Mesodermal cell (in vitro differentiated cells): ENCODE measurements around the gene NUDT4.

Experiments
- H3K27ac ChIP-seq: 2 replicates; pipeline ENCODE4 v1.7.0; 2013; ENCODE audit warnings: mild to moderate bottlenecking, low read depth, low read length, moderate library complexity; ENCODE audit not compliant: severe bottlenecking
- H3K36me3 ChIP-seq: 2 replicates; pipeline ENCODE4 v1.7.1; 2013; ENCODE audit warnings: mild to moderate bottlenecking, low read length, moderate library complexity; ENCODE audit not compliant: control insufficient read depth, insufficient read depth
- H3K4me1 ChIP-seq: one replicate; pipeline ENCODE4 v1.7.1; 2013; ENCODE audit warnings: mild to moderate bottlenecking, low read length; ENCODE audit not compliant: insufficient read depth, control insufficient read depth, poor library complexity, severe bottlenecking
- H3K4me3 ChIP-seq: 2 replicates; pipeline ENCODE4 v1.7.0; 2013; ENCODE audit warnings: low read length, control low read depth, mild to moderate bottlenecking; ENCODE audit not compliant: insufficient read depth, poor library complexity, severe bottlenecking; ENCODE audit errors: extremely low read depth
- H3K9me3 ChIP-seq: 2 replicates; pipeline ENCODE4 v1.7.1; 2013; ENCODE audit warnings: mild to moderate bottlenecking, low read length, moderate library complexity; ENCODE audit not compliant: control insufficient read depth
- WGBS, 2 experiments: methylation state at CpG; one replicate each; pipeline ENCODE4 v1.1.5; 2013; ENCODE audit warnings: missing lambda C conversion rate in 2 of 2; ENCODE audit not compliant: insufficient coverage in 2 of 2; 5-methylcytosine and 5-hydroxymethylcytosine counted together

NUDT4 gene

DNA sequence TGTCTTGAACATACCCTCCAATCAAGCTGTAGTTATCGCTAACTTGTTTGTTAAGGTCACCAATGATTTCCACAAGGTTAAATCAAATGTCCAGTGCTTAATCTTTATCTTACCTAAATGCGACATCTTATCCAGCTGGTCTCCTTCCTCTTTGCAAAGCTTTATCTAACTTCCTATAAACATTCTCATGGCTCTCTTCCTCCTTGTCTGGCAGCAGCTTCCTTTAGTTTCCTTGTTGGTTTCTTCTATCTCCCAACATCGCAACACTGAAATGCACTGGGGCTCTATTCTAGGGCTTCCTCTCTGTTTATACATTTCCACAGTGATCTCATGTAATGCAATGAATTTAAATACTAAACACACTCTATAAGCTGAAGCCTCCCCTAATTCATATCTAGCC lies 35.3 kb downstream of the NUDT4 start:
- no peaks in the 10 kb centered on the region for H3K9me3 ChIP-seq
- H3K36me3 ChIP-seq = peaks cover 22% of the 10 kb centered on the region
- H3K4me3 ChIP-seq = no peak overlapping the region
- WGBS, 2 experiments = 89 to 90% methylated on average over 3 of the region's 3 CpGs
- H3K4me1 ChIP-seq = peaks cover 4% of the 10 kb centered on the region
- peak overlapping the region; percentile 18 for H3K27ac ChIP-seq

GRCh38 chr12:93415723-93416464 lies 38.2 kb downstream of the NUDT4 start:
- Histone ChIP-seq H3K4me3 (no peak overlapping the region), H3K27ac (no peak overlapping the region), H3K36me3 (peaks cover 11% of the 10 kb centered on the region), H3K4me1 (peaks cover 4% of the 10 kb centered on the region), H3K9me3 (no peaks in the 10 kb centered on the region)
- 100% methylated on average over 1 of the region's 3 CpGs for WGBS, 2 experiments

- Histone ChIP-seq H3K9me3 (no peaks in the 10 kb centered on the region), H3K4me3 (no peak overlapping the region), H3K36me3 (peaks cover 8% of the 10 kb centered on the region), H3K4me1 (peaks cover 5% of the 10 kb centered on the region), H3K27ac (no peak overlapping the region)
- 89 to 100% methylated on average over 3 of the region's 4 CpGs for WGBS, 2 experiments
These were observed 40.3 kb downstream of the NUDT4 start for GRCh38 chr12:93417967-93418480.

DNA sequence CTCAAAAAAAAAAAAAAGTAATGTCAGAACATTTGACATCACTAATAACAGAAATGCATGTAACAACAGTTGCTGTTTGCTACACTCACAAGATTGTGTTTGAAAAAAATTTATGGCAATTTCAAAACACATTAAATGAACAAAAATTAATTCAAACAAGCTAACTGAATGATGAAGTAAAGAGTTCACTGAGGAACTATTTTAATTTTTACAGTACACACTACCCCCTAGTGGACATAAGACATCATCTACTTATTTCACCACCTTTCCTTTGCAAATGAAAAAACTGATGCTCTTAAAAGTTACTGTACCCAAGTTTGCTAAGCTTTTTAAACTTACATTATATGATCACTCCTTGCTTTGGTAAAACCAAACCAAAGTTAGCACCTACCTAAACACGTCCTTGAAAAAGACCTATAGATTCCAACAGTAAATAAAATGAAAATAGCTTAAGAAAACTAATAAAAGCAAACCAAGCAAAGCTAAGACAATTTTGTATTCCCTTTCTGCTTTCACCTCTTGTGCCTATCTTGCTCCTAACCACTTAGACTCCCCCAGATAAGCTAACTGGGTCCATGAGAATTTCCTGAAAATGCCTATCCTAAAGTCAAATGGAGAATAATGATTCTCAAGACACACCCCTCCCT lies 41.8 kb downstream of the NUDT4 start:
- H3K9me3 ChIP-seq = no peaks in the 10 kb centered on the region
- WGBS, 2 experiments = 20% methylated on average over 1 of the region's 1 CpG; no CpG with 5 or more reads in 1 of the 2 experiments
- peaks cover 17% of the 10 kb centered on the region for H3K4me1 ChIP-seq
- peaks cover 3% of the 10 kb centered on the region for H3K36me3 ChIP-seq
- no peak overlapping the region for H3K27ac ChIP-seq
- H3K4me3 ChIP-seq = no peak overlapping the region

- Histone ChIP-seq H3K4me3 (no peak overlapping the region), H3K9me3 (no peaks in the 10 kb centered on the region), H3K36me3 (no peaks in the 10 kb centered on the region), H3K27ac (no peak overlapping the region), H3K4me1 (peaks cover 33% of the 10 kb centered on the region)
- no CpG with 5 or more reads among the region's 2 CpGs for WGBS, 2 experiments
These were observed 44.3 kb downstream of the NUDT4 start for GRCh38 chr12:93422050-93422449.

- WGBS, 2 experiments = 93 to 96% methylated on average over 2 to 4 of the region's 8 CpGs
- Histone ChIP-seq H3K4me1 (peaks cover 33% of the 10 kb centered on the region), H3K36me3 (no peaks in the 10 kb centered on the region), H3K27ac (peak overlapping the region; percentile 23), H3K9me3 (no peaks in the 10 kb centered on the region), H3K4me3 (no peak overlapping the region)
These were observed 48.1 kb downstream of the NUDT4 start for GRCh38 chr12:93425736-93426411.

DNA sequence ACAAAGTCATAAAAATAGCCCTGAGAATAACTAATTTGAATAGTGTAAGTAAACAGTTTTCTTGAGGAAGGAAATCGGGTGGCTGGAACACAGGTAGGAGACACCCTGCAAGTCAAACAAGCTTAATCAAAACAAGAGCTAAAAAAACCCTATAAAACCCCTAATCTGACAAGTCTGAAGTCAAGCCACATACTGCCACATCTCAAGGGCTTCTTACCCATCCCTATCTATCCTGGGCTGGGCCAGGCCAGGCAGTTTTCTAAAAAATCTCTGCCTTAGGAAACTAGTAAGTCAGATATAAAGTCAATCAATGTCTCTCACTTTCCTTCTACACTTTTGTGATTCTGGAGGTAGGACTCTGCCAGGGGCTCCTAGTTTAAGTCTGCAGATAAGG lies 48.7 kb downstream of the NUDT4 start:
- no CpG with 5 or more reads among the region's 1 CpG for WGBS, 2 experiments
- H3K36me3 ChIP-seq = no peaks in the 10 kb centered on the region
- peaks cover 33% of the 10 kb centered on the region for H3K4me1 ChIP-seq
- H3K27ac ChIP-seq = no peak overlapping the region
- H3K4me3 ChIP-seq = no peak overlapping the region
- no peaks in the 10 kb centered on the region for H3K9me3 ChIP-seq

DNA sequence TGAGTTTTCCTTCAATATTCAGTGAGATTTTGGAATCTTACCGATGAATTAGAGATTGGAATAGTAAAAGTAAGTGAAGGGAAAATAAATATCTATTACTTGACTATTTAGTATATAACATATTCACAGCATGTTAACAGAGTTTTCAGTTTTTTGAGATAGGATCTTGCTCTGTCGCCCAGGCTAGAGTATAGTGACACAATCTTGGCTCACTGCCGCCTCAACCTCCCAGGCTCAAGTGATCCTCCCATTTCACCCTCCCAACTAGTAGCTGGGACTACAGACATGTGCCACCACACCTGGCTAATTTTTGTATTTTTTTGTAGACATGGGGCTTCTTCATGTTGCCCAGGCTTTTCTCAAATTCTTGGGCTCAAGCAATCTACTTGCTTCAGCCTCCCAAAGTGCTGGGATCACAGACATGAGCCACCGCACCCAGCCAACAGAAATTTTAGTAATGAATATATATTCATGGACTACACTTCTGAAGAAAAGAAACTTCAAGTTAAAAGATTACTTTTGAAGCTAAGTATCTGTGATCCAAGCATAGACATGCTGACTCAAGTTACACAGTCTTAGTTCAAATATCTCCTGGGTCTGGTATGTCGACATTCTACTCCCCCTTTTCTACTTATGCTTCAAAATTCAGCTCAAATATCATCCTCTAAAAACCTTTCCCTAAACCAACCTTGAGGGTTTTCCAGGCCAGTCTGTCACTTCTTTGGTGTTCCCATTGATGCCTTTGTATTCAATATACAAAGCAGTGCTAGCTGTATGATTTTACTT lies 50.2 kb downstream of the NUDT4 start:
- peaks cover 33% of the 10 kb centered on the region for H3K4me1 ChIP-seq
- no peak overlapping the region for H3K27ac ChIP-seq
- 77 to 100% methylated on average over 1 of the region's 5 CpGs for WGBS, 2 experiments
- H3K4me3 ChIP-seq = no peak overlapping the region
- H3K36me3 ChIP-seq = peaks cover under 1% of the 10 kb centered on the region
- no peaks in the 10 kb centered on the region for H3K9me3 ChIP-seq

DNA sequence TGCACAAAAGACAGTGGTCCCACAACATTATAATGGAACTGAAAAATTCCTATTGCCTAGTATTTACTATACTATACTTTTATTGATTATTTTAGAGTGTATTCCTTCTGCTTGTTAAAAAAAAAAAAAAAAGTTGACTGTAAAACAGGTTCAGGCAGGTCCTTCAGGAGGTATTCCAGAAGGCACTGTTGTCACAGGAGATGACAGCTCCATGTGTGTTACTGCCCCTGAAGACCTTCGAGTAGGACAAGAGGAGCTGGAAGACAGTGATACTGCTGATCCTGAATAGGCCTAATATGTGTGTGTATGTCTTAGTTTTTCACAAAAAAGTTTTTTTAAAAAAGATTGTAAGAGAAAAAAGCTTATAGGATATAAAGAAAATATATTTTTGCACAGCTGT lies 51.7 kb downstream of the NUDT4 start:
- H3K9me3 ChIP-seq = no peaks in the 10 kb centered on the region
- H3K4me1 ChIP-seq = peaks cover 21% of the 10 kb centered on the region
- H3K4me3 ChIP-seq = no peak overlapping the region
- peaks cover 3% of the 10 kb centered on the region for H3K36me3 ChIP-seq
- no peak overlapping the region for H3K27ac ChIP-seq
- WGBS, 2 experiments = 100% methylated on average over 1 of the region's 1 CpG

- 100% methylated on average over 1 of the region's 1 CpG; no CpG with 5 or more reads in 1 of the 2 experiments for WGBS, 2 experiments
- Histone ChIP-seq H3K4me1 (peaks cover 18% of the 10 kb centered on the region), H3K9me3 (no peaks in the 10 kb centered on the region)
These were observed 52.1 kb downstream of the NUDT4 start for GRCh38 chr12:93429852-93430251.

More at GRCh38 chr12:93429852-93430251, 52.1 kb downstream of the NUDT4 start:
- peaks cover 3% of the 10 kb centered on the region for H3K36me3 ChIP-seq
- no peak overlapping the region for H3K4me3 ChIP-seq
- H3K27ac ChIP-seq = no peak overlapping the region
